Endometrial microvascular endothelial cells (primary cell): ENCODE data around the gene CST8. TPM values are rescaled to one million over a fixed set of nuclear protein-coding genes. Genes with fewer than 3 reads are reported as not detected.
"Not testable (repeated sequence)": the region's sequence is repeated elsewhere in the genome, so short reads cannot be mapped to it uniquely, and the experiment has no call there.

ENCODE experiments used
- in situ Hi-C: cut with HindIII; loops from 2 replicates; pipeline ENCODE4 v1.10.0; 2017; ENCODE audit warnings: low sequenced_read_pairs, low pct_unique_long_range_greater_than_20kb; ENCODE audit errors: inconsistent ontology term
- total RNA-seq: library from RNA; depleted of rRNA; stranded (reverse); fragments of >200 nt; gene quantifications from one replicate; pipeline ENCODE4 v1.2.3, GENCODE V29; 2015; ENCODE audit errors: inconsistent ontology term

CST8 gene
- total RNA-seq, 1 donor from 2014 or later: not detected

DNA sequence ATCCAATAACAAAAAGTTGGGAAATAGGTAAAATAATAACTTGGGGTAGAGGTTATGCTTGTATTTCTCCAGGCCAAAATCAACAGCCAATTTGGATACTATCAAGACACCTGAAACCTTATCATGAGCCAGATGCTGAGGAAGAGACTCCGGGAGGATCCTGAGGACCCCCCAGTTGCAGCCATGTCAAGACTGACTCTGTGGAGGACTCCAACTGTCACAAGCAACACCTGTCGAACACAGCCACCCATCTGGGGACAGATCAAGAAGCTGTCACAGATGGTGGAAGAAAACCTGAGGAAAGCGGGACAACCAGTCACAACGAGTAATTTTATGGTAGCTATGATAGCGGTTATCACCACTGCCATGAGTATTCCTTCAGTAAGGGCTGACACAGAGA, 18.6 kb upstream of the CST8 start:
- in situ Hi-C loops: not testable (repeated sequence)

DNA sequence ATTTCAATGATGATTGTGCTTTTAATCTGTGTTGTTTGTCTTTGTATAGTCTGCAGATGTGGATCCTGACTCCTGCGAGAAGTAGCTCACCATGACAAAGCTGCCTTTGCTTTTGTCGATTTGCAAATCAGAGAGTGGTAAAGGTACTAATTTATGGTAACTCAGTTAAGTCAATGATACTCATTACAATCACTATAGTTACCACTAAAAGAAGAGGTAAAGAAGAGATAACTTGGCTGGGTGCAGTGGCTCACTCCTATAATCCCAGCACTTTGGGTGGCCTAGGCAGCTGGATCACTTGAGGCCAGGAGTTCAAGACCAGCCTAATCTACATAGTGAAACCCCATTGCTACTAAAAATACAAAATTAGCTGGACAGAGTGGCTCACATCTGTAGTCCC, 17.6 kb upstream of the CST8 start:
- in situ Hi-C loops: not testable (repeated sequence)

DNA sequence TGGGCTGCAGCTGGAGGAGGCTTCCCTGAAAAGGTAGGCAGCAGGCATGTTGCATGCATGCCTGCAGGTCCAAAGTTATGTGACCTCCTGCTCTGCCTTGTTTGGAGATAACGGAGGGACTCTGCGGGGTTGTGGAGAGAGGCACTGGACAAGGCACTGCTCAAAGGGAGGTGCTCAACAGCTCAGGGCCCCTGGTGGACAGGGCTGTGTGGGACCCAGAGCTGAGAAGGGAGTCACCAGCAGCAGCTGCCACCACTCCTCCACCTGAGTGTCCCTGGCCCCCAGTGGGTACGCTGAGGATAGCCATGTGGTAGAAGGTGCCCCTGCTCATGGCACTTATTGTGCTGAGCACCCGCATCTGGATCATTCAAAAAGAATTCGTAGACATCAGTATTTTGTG, 15.5 kb upstream of the CST8 start:
- in situ Hi-C loops: no loop called here

GRCh38 chr20:23476015-23476754, 14.7 kb upstream of the CST8 start:
- in situ Hi-C loops: no loop called here

DNA sequence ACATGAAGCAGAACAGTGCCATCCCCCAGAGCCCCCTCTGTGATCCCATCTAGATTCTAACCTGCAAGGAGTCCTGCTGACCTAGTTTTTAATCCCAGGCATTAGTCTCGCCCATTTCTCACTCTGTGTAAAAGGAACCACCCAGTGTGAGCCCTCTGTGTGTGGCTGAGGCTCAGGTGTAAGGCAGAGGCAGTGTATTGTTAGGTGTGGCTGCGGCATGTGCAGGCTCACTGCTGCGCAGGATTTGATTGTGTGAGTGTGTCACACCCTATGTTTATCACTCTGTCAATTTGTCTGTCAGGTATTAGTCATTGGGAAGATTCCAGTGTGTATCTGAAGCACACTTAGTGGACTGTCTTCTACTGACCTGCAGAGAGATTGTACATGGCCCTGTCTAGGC, 13.7 kb upstream of the CST8 start:
- in situ Hi-C loops: no loop called here

DNA sequence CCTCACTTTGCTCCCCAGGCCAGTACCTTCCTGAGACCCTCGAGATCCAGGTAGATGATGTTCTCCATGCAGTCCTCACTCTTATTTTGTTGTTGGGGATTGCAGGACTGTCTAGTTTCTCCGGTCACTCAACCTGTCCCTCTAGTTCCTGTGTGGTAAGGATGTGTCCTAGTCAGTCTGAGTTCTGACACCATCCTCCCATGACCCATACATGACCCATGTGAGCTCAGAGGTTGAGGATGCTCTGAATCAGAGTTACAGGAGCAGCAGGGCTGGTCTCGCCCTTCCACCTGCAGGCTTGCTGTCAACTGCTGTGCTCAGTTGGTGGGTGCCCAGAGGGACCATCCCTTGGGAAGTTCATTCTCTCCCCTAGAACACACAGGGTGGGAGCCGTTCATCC, 11.9 kb upstream of the CST8 start:
- in situ Hi-C loops: no loop called here

- in situ Hi-C loops: no loop called here
Observed at GRCh38 chr20:23482138-23482537, 8.8 kb upstream of the CST8 start.

DNA sequence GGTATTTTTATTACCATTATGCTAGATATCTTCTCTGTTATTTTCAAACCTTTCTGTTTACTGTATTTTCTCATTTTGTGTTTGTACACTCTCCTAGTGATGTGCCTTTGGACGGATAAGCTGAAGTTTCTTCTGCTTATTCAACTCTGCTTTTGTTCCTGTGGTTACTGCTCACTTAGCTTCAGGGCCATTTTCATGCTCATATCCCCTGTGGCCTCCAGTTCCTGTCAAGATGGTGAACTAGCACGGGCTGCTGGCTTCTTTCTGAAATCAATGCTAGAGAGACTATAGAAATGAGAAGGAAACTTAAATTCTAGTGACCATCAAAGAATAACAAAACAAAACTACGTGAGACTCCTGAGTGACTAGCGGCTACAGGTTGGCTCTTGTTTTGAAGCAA, 6.8 kb upstream of the CST8 start:
- in situ Hi-C loops: no loop called here

- in situ Hi-C loops: no loop called here
Observed at GRCh38 chr20:23488470-23488869, 2.4 kb upstream of the CST8 start.

DNA sequence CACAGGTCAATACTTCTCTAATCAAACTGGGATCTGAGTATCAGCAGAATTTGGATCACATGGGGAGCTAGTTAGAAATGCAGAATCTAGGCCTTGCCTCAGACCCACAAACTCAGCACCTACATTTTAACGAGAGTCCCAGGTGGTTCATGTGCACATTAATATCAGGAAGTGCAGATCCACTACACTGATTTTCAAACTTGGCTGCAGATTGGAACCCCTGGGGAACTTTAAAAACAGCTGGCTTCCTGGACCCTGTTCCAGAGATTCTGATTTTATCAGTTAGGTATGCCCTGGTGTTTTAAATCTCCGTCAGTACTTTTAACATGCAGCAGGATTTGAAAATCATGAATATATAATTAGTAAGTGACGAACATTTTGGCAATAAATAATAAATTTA, 1.9 kb upstream of the CST8 start:
- in situ Hi-C loops: no loop called here

- in situ Hi-C loops: no loop called here
Observed at GRCh38 chr20:23492292-23492691, 1.4 kb downstream of the CST8 start.

DNA sequence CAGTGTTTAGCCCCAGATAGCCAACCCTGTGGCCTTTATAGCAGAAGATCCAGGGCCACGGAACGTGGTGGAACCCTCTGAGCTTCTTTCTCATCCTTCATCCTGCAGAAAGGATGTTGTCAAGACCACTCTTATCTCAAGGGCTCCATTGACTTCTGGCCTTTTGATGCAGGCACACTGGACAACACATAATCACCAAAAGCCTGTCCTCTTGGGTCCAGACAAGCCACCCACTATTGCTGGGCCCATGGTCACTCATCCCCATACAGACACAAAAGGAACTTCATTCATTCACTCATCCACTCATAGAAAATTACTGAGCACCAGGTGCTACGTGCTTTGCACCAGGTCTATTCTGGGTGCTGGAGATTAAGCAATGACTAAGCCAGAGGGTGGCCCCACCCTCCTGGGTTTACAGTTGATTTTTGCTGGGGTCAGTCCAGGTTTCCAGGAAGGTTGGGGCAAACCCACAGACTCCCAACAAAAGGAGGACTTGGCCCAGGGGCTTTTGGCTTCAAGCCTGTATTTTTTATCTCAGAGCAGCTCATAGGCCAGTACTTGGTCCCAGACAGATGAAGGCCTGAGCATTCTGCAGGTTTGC, 2.4 kb downstream of the CST8 start:
- in situ Hi-C loops: no loop called here

DNA sequence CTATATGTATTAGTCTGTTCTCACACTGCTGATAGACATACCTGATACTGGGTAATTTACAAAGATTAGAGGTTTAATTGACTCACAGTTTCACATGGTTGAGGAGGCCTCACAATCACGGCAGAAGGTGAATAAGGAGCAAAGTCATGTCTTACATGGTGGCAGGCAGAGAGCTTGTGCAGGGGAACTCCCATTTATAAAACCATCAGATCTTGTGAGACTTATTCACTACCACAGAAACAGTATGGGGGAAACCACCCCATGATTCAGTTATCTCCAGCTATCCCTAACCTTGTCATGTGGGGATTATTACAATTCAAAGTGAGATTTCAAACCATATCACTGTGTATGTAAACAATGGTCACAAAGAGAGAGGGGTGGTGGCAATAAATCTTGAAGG, 6.6 kb downstream of the CST8 start:
- in situ Hi-C loops: no loop called here

GRCh38 chr20:23501926-23502325, 11.0 kb downstream of the CST8 start:
- in situ Hi-C loops: no loop called here

- in situ Hi-C loops: no loop called here
Observed at GRCh38 chr20:23503649-23504048, 12.7 kb downstream of the CST8 start.

DNA sequence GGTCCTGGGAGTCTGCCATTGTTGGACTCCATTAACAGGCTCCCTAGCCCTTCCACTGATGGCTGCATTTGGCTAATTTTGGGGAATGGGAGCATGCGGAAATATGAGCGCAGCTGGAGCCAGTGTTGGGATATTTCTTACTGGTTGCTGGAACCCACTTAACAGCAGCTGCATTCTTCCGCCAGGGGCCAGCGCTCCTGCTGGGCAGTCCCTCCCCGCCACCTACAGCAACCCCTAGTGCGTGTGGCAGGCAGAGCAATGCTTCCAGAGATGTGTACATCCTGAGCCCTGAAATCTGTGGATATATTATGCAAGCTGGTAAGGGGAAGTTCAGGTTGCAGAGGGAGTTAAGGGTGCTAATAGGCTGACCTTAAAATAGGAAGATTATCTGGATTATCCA, 16.4 kb downstream of the CST8 start:
- in situ Hi-C loops: no loop called here

DNA sequence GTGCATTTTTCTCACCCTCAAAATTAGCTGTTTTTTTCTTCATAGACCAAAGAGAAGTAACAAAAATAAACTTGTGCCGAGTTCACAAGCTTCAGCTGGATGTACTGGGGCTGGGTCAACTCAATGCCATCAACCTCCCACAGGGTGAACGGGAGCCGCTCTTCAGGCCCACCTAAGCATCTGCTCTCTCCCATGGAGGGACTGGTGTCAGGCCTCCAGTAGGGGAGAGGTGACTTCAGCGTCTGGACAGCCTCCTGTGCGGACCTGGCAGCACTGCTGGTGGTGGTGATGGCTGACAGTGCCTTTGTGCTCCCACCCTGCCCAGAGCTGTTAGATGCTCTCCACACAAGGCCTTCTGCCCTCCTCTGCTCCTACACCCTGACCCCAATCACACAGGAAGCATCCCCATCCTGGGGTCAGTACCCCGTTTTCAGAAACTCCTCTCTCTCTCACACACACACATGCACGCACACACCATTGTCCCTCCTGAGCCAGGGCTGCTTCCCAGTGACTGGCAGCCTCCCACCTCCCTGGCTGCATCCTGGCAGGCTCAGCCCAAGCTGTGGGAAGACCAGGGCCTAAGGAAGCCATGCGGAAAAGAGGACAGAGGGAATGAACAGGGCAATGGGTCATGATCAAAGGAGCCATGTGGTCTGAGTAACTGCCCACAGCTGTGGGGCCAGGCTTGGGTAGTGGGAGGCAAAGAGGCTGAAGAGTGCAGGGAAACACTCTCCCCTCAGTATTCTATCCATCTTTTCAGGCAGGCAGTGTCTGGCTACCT, 17.7 kb downstream of the CST8 start:
- in situ Hi-C loops: no loop called here

DNA sequence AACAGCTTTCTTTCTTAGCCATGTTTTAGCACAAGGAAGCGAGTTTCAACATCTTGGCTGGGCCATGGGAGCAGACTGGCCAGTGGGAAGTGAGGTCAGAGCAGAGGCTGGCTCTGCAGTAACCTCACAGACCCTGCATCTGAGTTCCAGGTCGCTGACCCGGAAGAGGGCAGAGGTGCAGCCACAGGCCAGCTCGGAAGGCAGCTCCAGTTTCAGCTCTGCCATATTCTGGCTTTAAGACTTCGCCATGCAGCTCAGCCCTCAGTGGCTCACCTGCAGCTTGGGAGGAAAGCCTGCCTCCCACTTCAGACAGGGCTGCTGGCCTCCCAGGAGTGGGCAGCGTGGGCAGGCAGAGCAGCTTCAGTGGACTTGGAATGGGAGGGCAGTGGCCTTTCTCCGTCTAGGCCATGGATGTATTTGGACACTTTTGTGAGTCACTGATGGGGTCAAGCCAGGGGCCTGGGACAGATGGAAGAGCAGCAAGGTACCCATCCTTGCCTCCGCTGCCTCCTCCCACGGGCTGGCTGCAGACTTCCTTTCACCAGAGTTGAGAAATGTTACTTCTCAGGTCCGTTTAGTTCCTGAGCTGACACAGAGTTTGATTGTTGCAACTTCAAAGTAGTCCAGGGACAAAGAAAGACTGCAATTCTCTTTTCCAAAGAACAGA, 18.5 kb downstream of the CST8 start:
- in situ Hi-C loops: no loop called here

DNA sequence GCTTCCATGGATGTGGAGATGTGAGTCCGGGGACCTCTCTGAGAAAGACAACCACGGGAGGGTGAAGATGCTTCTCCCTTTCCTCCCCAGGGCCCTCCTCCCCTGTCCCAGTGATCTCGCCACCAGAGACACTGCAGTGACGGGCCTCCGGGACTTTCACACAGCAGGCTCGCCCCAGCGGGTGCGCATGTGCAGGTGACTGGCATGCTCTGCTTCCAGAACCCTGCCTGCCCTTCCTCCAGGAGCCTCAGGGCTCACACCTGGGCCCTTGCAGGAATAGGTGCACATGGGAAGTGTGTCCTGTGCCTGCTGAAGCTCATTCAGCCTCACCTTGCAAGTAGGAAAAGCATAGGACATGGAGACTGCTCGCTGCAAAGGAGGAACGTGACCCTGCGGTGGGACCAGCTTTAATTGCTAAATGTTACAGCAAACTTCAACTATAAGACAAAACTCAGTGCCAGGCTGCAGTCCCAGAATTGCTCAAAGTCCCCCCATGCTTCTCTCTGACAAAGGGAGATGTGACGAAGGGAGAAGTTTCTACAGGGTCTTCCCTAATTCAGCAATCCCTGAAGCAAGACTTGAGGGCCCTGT, 19.2 kb downstream of the CST8 start:
- in situ Hi-C loops: no loop called here
